GM13977 (cell line): ENCODE data around the gene RHBDL2.
A peak's percentile ranks its signal among the peaks of the same experiment; 100 is the strongest.

Source experiments
- DNase-seq: peaks from one replicate; pipeline ENCODE4 v3.0.0; 2012; ENCODE audit warnings: low spot score
- CTCF ChIP-seq: IDR thresholded peaks from 2 replicates; pipeline ENCODE4 v1.5.1; 2012; ENCODE audit warnings: mild to moderate bottlenecking, control low read depth; ENCODE audit not compliant: insufficient read depth; ENCODE audit errors: extremely low read depth, missing control alignments
- in situ Hi-C: fragments of 300-500 bp; cut with MboI; formaldehyde crosslinking; loops from one replicate; pipeline ENCODE4 v1.12.0; 2022; ENCODE audit warnings: low sequenced_read_pairs, low pct_unique_long_range_greater_than_20kb, mixed read lengths, inconsistent platforms; ENCODE audit not compliant: unreplicated experiment

RHBDL2 gene

GRCh38 chr1:38888423-38889333 lies 53.0 kb downstream of the RHBDL2 start:
- in situ Hi-C loops = no loop called here
- no peak for TF ChIP-seq CTCF
- no peak for DNase-seq

- TF ChIP-seq CTCF = no peak
These were observed 56.5 kb downstream of the RHBDL2 start for GRCh38 chr1:38885092-38885491.

GRCh38 chr1:38881487-38881886 lies 60.1 kb downstream of the RHBDL2 start, which contains the start of gene GJA9:
GJA9 (minus strand) TSS chr1:38881587; CDS start chr1:38876098, 5,489 bp downstream.
- no peak for TF ChIP-seq CTCF
- DNase-seq = no peak
- in situ Hi-C loops = no loop called here

More at GRCh38 chr1:38885092-38885491, 56.5 kb downstream of the RHBDL2 start:
- in situ Hi-C loops = no loop called here
- DNase-seq = no peak

- no peak for DNase-seq
- no peak for TF ChIP-seq CTCF
- in situ Hi-C loops = no loop called here
These were observed 65.8 kb downstream of the RHBDL2 start for GRCh38 chr1:38875811-38876210.

- TF ChIP-seq CTCF = no peak
- peak; percentile 99 for DNase-seq
- in situ Hi-C loops = no loop called here
These were observed 68.3 kb downstream of the RHBDL2 start, which contains the start of gene MYCBP for GRCh38 chr1:38873027-38873969. MYCBP (minus strand) TSS chr1:38873348; CDS start chr1:38873305, 43 bp downstream.

GRCh38 chr1:38872401-38873026 lies 69.1 kb downstream of the RHBDL2 start:
- no peak for TF ChIP-seq CTCF
- in situ Hi-C loops = no loop called here
- peak; percentile 61 for DNase-seq
